Stomach (tissue), 9 donors: ENCODE results near the gene PCDH8. TPM values are rescaled to one million over a fixed set of nuclear protein-coding genes. Genes with fewer than 3 reads are reported as not detected.

Source experiments
- DNase-seq, 2 donors: peaks; one replicate each; pipeline versions ENCODE4 v3.0.0 to v3.0.0-alpha.2; 2013 to 2019
- H3K27ac ChIP-seq, 5 donors: fragments of 200-600 bp in 4 of 5; sonication (generic) in 4 of 5; one replicate each; pipeline ENCODE4 v1.5.1; 2013 to 2019; ENCODE audit warnings: mild to moderate bottlenecking in 1 of 5, moderate library complexity in 1 of 5
- H3K27me3 ChIP-seq, 3 donors: fragments of 200-600 bp; sonication (generic); one replicate each; pipeline ENCODE4 v1.5.1; 2017 to 2019; ENCODE audit warnings: mixed run types in 1 of 3
- H3K36me3 ChIP-seq, 4 donors: fragments of 200-600 bp; sonication (generic); 1 replicate in 3 of 4; 2 replicates in 1 of 4; pipeline ENCODE4 v1.5.1; 2016 to 2019
- H3K4me1 ChIP-seq, 4 donors: fragments of 200-600 bp; sonication (generic); one replicate each; pipeline ENCODE4 v1.5.1; 2016 to 2019
- H3K4me3 ChIP-seq, 4 donors: fragments of 200-600 bp; sonication (generic) in 3 of 4; one replicate each; pipeline ENCODE4 v1.5.1; 2016 to 2019; ENCODE audit warnings: mild to moderate bottlenecking in 1 of 4
- H3K9me3 ChIP-seq, 4 donors: fragments of 200-600 bp; sonication (generic); one replicate each; pipeline ENCODE4 v1.5.1; 2016 to 2019
- EP300 ChIP-seq: sonication (generic); formaldehyde crosslinking; IDR thresholded peaks from one replicate; pipeline ENCODE4 v1.6.1; 2017; ENCODE audit warnings: antibody characterized with exemption
- POLR2A ChIP-seq, 4 donors: fragments of 450-650 bp; IDR thresholded peaks; one replicate each; pipeline ENCODE4 v1.6.1; 2016; ENCODE audit warnings: antibody characterized with exemption in 4 of 4, control low read depth in 2 of 4, mild to moderate bottlenecking in 1 of 4, moderate library complexity in 1 of 4
- POLR2AphosphoS5 ChIP-seq, 3 donors: sonication (generic); formaldehyde crosslinking; IDR thresholded peaks; one replicate each; pipeline ENCODE4 v1.6.1; 2016; ENCODE audit warnings: antibody characterized with exemption in 3 of 3
- WGBS, 5 donors: extraction: QIAGEN DNeasy Blood & Tissue Kit in 3 of 5; methylation state at CpG; one replicate each; pipeline versions ENCODE4 v1.1.5 to v1.1.7; 2013 to 2018; 5-methylcytosine and 5-hydroxymethylcytosine counted together
- intact Hi-C: fragments of 100-400 bp; cut with DNase I; formaldehyde crosslinking; loops from one replicate; pipeline ENCODE4 v1.15.1; 2023; ENCODE audit warnings: low total_unique reads
- polyA plus RNA-seq, 3 donors: library from polyadenylated mRNA; stranded (reverse); fragments of 200-250 nt; gene quantifications; one replicate each; pipeline ENCODE4 v1.2.3, GENCODE V29; 2013
- total RNA-seq, 5 donors: library from RNA; depleted of rRNA; stranded (reverse); fragments of >200 nt; gene quantifications; one replicate each; pipeline versions ENCODE4 v1.1.0 to v1.2.3, GENCODE V29; 2014 to 2016
- TF ChIP-seq, protein P1 (sequence below), 7 experiments: fragments of 450-650 bp in 4 of 7; fragments of 200-600 bp in 3 of 7; sonication (generic) in 3 of 7; IDR thresholded peaks; one replicate each; pipeline ENCODE4 v1.5.1; 2016 to 2019; ENCODE audit warnings: antibody characterized with exemption in 7 of 7, control low read depth in 2 of 7, mild to moderate bottlenecking in 1 of 7
- donor health status: healthy with polysubstance abuse.
- donor health status: Bipolar disorder and iron deficiency.
- donor health status: healthy.

PCDH8 gene
- total and polyA plus RNA-seq, 8 donors = 0.15 to 0.23 (median 0.19) TPM; not detected in 4

DNA sequence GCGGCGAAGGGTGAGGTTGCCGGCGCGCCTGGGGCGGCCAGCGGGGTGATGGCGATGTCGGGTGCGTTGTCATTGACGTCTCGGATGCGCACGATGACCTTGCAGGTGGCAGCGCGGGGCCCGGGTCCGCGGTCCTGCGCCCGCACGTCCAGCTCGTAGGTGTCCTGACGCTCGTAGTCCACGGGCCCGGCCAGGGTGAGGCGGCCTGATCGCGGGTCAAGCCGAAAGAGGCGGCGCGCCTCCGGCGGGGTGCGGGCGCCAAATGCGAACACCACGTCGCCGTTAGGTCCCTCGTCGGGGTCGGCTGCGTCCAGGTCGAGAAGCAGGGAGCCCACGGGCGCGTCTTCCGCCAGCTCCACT, 1.1 kb downstream of the PCDH8 start:
- TF ChIP-seq POLR2AphosphoS5 (IDR thresholded peaks at IDR 0.05) (no peak), POLR2A (IDR thresholded peaks at IDR 0.05) (no peak)
- WGBS, 5 donors = 7 to 15% (median 11%) methylated on average over 22 to 51 of the region's 51 CpGs; no CpG with 5 or more reads in 1 of the 5 donors
- no peak for DNase-seq
- Histone ChIP-seq H3K27me3 (peaks cover 39 to 98% (median 74%) of the 10 kb centered on the region in 3 donors), H3K27ac (no peak overlapping the region), H3K4me3 (peak overlapping the region in 2 of 4 donors; percentile 4 to 29), H3K4me1 (peaks cover 25 to 72% (median 52%) of the 10 kb centered on the region in 4 donors), H3K9me3 (peaks cover 5 to 37% (median 12%) of the 10 kb centered on the region in 4 donors), H3K36me3 (no peaks in the 10 kb centered on the region)
- intact Hi-C loops = no loop called here

DNA sequence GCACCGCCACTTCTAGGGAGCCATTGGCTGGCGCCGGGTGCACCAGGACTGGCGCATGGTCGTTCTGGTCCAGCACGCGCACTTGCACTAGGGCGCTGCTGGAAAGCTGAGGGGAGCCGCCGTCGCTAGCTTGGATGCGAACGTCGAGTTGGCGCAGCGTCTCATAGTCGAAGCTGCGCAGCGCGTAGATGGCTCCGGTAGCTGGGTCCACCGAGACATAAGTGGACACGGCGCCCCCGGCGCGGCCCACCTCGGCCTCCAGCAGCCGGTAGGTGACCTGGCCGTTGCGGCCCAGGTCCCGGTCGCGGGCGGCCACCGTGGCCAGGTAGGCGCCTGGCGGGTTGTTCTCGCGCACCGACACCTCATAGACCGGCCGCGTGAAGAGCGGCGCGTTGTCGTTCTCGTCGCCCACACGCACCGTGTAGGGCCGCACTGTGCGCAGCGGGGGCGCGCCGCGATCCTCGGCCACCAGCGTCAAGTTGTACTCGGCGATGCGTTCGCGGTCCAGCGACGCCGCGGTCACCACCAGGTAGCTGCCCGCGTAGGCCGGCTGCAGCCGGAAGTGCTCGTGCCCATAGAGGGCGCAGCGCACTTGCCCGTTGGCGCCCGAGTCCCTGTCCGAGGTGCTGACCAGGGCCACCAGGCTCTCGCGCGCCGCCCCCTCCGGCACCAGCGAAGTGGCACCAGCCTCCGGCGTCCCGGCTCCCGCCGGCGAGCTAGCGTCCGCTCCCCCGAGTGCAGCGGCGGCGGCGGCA, 1.7 kb downstream of the PCDH8 start:
- no peak for TF ChIP-seq EP300
- TF ChIP-seq, protein P1, sequence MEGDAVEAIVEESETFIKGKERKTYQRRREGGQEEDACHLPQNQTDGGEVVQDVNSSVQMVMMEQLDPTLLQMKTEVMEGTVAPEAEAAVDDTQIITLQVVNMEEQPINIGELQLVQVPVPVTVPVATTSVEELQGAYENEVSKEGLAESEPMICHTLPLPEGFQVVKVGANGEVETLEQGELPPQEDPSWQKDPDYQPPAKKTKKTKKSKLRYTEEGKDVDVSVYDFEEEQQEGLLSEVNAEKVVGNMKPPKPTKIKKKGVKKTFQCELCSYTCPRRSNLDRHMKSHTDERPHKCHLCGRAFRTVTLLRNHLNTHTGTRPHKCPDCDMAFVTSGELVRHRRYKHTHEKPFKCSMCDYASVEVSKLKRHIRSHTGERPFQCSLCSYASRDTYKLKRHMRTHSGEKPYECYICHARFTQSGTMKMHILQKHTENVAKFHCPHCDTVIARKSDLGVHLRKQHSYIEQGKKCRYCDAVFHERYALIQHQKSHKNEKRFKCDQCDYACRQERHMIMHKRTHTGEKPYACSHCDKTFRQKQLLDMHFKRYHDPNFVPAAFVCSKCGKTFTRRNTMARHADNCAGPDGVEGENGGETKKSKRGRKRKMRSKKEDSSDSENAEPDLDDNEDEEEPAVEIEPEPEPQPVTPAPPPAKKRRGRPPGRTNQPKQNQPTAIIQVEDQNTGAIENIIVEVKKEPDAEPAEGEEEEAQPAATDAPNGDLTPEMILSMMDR (IDR thresholded peaks at IDR 0.05) = peak in 2 of 7 experiments; percentile 7 to 14
- 1 to 15% (median 10%) methylated on average over 11 to 100 of the region's 100 CpGs for WGBS, 5 donors
- Histone ChIP-seq H3K4me3 (peak overlapping the region in 3 of 4 donors; percentile 4 to 29 (median 27)), H3K36me3 (no peaks in the 10 kb centered on the region), H3K9me3 (peaks cover 5 to 37% (median 12%) of the 10 kb centered on the region in 4 donors), H3K4me1 (peaks cover 23 to 66% (median 49%) of the 10 kb centered on the region in 4 donors), H3K27me3 (peaks cover 39 to 99% (median 77%) of the 10 kb centered on the region in 3 donors), H3K27ac (no peak overlapping the region)
- intact Hi-C loops = no loop called here
- peak in 1 of 2 donors; percentile 92 for DNase-seq

DNA sequence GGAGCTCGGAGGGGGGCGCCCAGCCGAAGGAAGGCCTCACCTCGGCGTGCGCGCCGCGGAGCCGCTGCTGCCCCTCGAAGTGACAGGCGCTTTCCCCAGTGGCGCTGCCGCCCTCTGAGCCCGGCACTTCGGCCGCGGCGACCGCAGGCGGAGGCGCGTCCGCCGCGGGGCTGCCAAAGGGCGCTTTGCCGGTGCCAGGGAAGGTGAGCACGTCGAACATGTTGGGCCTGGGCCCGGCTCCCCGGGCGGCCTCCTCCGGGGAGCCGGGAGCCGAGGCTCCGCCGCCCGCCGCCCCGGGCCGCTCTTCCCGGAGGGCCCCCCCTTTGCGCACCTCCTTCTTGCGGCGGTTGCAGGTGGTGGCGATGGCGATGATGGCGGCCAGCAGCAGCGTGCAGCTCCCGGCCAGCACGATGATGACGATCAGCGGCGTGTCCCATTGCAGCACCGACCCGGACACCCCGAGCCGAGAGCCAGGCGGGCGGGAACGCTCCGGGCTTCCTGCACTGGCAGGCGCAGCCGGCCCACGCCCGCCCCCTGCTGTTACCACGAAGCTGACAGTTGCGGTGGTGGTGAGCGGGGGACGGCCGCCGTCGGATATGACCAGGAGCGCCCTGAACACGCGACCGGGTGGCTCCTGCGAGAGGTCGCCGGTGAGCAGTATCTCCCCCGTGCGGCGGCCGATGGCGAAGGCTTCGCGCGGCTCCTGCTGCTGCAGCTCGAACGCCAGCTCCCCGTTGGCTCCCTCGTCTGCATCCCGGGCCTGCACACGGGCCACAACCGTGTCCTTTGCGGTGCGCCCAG, 2.5 kb downstream of the PCDH8 start:
- peaks cover 39 to 96% (median 77%) of the 10 kb centered on the region in 3 donors for H3K27me3 ChIP-seq
- intact Hi-C loops = no loop called here
- H3K27ac ChIP-seq = no peak overlapping the region
- H3K9me3 ChIP-seq = peaks cover 5 to 37% (median 12%) of the 10 kb centered on the region in 4 donors
- DNase-seq = peak in 1 of 2 donors; percentile 77
- H3K4me3 ChIP-seq = peak overlapping the region in 3 of 4 donors; percentile 21 to 29 (median 27)
- TF ChIP-seq, protein P1 (IDR thresholded peaks at IDR 0.05) = no peak
- no peak for TF ChIP-seq POLR2AphosphoS5 (IDR thresholded peaks at IDR 0.05)
- no peak for TF ChIP-seq EP300
- no peak for TF ChIP-seq POLR2A (IDR thresholded peaks at IDR 0.05)
- WGBS, 5 donors = 0 to 6% (median 4%) methylated on average over 4 to 98 of the region's 98 CpGs
- no peaks in the 10 kb centered on the region for H3K36me3 ChIP-seq
- peaks cover 16 to 58% (median 41%) of the 10 kb centered on the region in 4 donors for H3K4me1 ChIP-seq

DNA sequence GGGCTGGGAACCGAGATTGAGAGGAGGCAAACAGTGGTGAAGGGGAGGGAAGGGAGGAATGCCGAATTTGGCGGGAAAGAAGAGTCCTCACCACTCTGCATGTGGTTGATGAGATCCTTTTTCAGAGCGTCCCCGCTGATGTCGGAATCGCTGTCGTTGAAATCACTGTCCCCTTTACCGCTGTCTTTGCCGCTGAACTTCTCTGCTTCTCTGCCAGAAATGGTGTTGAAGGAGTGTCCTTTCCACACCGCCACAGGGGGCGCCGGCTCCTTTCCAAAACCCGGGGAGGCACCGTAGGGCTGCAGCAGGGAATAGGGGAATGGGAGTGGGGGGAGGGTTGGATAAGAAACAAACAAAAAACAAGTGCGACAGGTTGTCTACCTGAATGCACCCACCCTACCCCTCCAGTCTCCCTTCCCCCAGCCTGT, 3.1 kb downstream of the PCDH8 start:
- Histone ChIP-seq H3K4me1 (peaks cover 15 to 52% (median 35%) of the 10 kb centered on the region in 4 donors), H3K27me3 (peaks cover 39 to 94% (median 73%) of the 10 kb centered on the region in 3 donors), H3K36me3 (no peaks in the 10 kb centered on the region), H3K4me3 (peak overlapping the region in 3 of 4 donors; percentile 21 to 29 (median 27)), H3K9me3 (peaks cover 5 to 37% (median 12%) of the 10 kb centered on the region in 4 donors), H3K27ac (no peak overlapping the region)
- DNase-seq = peak in 1 of 2 donors; percentile 49
- 5 to 8% (median 7%) methylated on average over 15 to 16 of the region's 16 CpGs for WGBS, 5 donors
- TF ChIP-seq, protein P1 (IDR thresholded peaks at IDR 0.05) = no peak
- TF ChIP-seq POLR2AphosphoS5 (IDR thresholded peaks at IDR 0.05) (no peak), EP300 (no peak), POLR2A (IDR thresholded peaks at IDR 0.05) (no peak)
- intact Hi-C loops = no loop called here
